C4-2B (cell line): Measurements from ENCODE around the gene STK11.

Experiments
- ZFX ChIP-seq: fragments of 450-650 bp; IDR thresholded peaks from 2 replicates; pipeline ENCODE4 v1.6.1; 2017
- TF ChIP-seq, protein P1 (sequence below): fragments of 450-650 bp; conservative IDR thresholded peaks from 2 replicates; pipeline ENCODE4 v1.5.1; 2017; ENCODE audit warnings: mild to moderate bottlenecking

DNA sequence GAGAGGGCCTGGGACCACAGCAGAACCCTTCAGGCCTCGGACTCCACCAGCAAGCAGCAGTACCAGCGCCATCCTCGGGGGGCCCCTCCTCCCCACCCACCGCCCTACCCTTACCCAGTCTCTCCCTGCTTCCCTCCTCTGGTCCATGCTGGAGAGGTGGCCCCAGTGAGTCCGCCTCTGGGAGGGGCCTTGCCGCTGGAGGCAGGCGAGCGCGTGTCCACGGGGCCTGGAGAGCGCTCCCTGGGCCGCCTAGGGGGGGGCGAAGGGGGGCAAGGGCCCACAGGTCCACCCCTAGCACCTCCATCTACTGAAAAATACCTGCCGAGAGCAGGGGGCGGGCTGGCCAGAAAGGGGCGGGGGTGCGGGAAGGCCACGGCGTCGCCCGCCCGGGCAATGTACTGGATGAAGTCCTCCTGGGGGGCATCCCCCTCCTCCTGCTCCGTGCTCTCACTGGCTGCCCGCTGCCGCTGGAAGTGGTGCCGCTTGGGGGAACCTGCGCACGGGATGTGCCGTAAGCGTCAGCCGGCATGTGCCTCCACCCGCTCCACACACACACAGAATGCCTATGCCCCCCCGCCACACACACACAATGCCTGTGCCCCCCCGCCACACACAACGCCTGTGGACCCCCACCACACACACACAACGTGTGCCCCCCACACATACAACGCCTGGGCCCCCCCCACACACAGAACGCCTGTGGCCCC lies 25.4 kb downstream of the STK11 start:
- TF ChIP-seq, protein P1, sequence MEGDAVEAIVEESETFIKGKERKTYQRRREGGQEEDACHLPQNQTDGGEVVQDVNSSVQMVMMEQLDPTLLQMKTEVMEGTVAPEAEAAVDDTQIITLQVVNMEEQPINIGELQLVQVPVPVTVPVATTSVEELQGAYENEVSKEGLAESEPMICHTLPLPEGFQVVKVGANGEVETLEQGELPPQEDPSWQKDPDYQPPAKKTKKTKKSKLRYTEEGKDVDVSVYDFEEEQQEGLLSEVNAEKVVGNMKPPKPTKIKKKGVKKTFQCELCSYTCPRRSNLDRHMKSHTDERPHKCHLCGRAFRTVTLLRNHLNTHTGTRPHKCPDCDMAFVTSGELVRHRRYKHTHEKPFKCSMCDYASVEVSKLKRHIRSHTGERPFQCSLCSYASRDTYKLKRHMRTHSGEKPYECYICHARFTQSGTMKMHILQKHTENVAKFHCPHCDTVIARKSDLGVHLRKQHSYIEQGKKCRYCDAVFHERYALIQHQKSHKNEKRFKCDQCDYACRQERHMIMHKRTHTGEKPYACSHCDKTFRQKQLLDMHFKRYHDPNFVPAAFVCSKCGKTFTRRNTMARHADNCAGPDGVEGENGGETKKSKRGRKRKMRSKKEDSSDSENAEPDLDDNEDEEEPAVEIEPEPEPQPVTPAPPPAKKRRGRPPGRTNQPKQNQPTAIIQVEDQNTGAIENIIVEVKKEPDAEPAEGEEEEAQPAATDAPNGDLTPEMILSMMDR = no peak
- no peak for TF ChIP-seq ZFX
